Activated T-cell treated with anti-CD3 and anti-CD28 coated beads, Interleukin-2, amount 50 U/mL, for 24 hours (primary cell): ENCODE data around the gene GSN.

Experiments
- DNase-seq: peaks from one replicate; pipeline ENCODE4 v3.0.0-alpha.2; 2020
- H3K27ac Mint-ChIP-seq: 2 replicates; pipeline ENCODE4 v1.8.0; 2020; ENCODE audit warnings: mild to moderate bottlenecking, mixed read lengths
- H3K27me3 Mint-ChIP-seq: 2 replicates; pipeline ENCODE4 v1.8.0; 2020; ENCODE audit warnings: mixed read lengths
- H3K36me3 Mint-ChIP-seq: 2 replicates; pipeline ENCODE4 v1.8.0; 2020; ENCODE audit warnings: low read depth, mixed read lengths
- H3K4me1 Mint-ChIP-seq: 2 replicates; pipeline ENCODE4 v1.8.0; 2020; ENCODE audit warnings: low read depth, mixed read lengths
- H3K4me3 Mint-ChIP-seq: 2 replicates; pipeline ENCODE4 v1.8.0; 2020; ENCODE audit warnings: mild to moderate bottlenecking, moderate library complexity, mixed read lengths
- H3K9me3 Mint-ChIP-seq: 2 replicates; pipeline ENCODE4 v1.8.0; 2020; ENCODE audit warnings: mixed read lengths

GSN gene

GRCh38 chr9:121339437-121339836, 71.5 kb downstream of the GSN start:
- H3K27me3 Mint-ChIP-seq, result no peaks in the 10 kb centered on the region
- H3K4me3 Mint-ChIP-seq, result no peak overlapping the region
- DNase-seq, result no peak
- no peak overlapping the region for H3K27ac Mint-ChIP-seq
- H3K9me3 Mint-ChIP-seq, result no peaks in the 10 kb centered on the region
- H3K36me3 Mint-ChIP-seq, result peaks cover 62% of the 10 kb centered on the region
- H3K4me1 Mint-ChIP-seq, result peaks cover 7% of the 10 kb centered on the region

DNA sequence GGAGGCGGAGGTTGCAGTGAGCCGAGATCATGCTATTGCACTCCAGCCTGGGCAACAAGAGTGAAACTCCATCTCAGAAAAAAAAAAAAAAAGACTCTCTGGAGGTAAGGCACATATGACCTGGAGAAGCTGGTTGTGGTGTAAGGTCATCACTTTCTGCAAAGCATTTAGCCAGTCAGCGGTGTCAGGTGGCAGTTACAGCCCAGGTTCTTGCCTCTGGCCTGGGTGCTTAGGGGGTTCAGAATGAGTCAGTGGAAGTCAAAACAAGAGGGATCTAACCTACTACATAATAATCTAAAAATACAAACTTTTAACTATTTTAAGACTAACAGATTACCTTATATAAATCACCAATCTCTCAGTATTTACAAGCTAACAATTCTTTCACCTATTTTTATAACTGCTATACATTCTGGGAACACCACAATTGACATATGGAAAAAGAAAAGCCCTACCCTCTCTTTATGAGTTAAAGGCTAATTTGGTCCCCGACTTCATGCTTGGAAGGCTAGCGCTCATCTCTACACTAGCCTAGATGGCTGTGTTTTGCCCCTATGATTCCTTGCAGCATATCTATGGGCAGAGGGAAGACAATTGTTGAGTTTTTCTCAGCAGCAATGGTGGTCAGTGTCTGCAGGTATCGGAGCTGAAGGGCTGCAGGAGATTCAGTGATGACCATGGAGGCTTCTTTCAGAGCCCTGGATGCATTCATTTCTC, 72.9 kb downstream of the GSN start:
- H3K9me3 Mint-ChIP-seq, result no peaks in the 10 kb centered on the region
- peaks cover 7% of the 10 kb centered on the region for H3K4me1 Mint-ChIP-seq
- no peaks in the 10 kb centered on the region for H3K27me3 Mint-ChIP-seq
- peaks cover 69% of the 10 kb centered on the region for H3K36me3 Mint-ChIP-seq
- H3K4me3 Mint-ChIP-seq, result no peak overlapping the region
- no peak overlapping the region for H3K27ac Mint-ChIP-seq
- no peak for DNase-seq

DNA sequence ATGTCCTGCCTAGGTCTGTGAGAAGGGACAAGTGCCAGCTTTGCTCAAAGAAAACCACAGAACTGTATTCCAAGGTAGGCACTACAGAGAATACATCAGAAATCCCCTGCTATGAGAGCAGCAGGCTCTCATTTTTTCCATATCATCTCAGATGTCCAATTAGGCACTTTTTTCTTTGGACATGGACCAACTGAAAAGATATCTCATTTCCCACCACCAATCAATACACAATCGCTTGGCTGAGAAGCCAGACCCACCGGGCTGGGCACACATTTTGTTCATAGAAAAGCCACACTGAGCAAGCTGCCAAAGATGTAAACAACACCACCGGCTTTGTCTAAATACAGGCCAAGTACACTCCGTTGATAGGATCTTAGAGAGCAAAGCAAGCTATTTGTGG, 76.2 kb downstream of the GSN start:
- H3K27ac Mint-ChIP-seq, result no peak overlapping the region
- DNase-seq, result no peak
- H3K27me3 Mint-ChIP-seq, result no peaks in the 10 kb centered on the region
- no peak overlapping the region for H3K4me3 Mint-ChIP-seq
- no peaks in the 10 kb centered on the region for H3K9me3 Mint-ChIP-seq
- H3K36me3 Mint-ChIP-seq, result peaks cover 76% of the 10 kb centered on the region
- H3K4me1 Mint-ChIP-seq, result peaks cover 7% of the 10 kb centered on the region

DNA sequence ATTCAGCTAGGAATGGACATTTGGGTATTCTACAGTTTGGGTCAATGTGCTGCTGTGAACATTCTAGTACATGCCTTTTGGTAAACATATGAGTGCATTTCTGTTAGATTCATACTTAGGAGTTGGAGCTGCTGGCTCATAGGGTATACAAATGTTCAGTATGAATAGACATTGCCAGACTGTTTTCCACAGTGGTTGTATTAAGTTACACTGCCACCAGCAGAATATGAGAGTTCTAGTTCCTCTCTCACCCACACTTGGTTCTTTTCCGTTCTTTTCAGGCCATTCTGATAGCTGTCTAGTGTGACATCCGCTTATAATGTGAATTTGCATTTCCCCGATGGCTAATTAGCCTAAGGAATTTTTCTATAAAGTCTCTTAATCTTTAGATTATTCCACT, 77.1 kb downstream of the GSN start:
- no peak for DNase-seq
- Mint-ChIP-seq H3K36me3 (peaks cover 74% of the 10 kb centered on the region), H3K4me3 (no peak overlapping the region), H3K27ac (no peak overlapping the region), H3K27me3 (no peaks in the 10 kb centered on the region), H3K4me1 (peaks cover 7% of the 10 kb centered on the region), H3K9me3 (no peaks in the 10 kb centered on the region)

GRCh38 chr9:121348221-121348620, 80.3 kb downstream of the GSN start:
- Mint-ChIP-seq H3K4me1 (peaks cover 23% of the 10 kb centered on the region), H3K4me3 (no peak overlapping the region), H3K27ac (no peak overlapping the region), H3K36me3 (peaks cover 85% of the 10 kb centered on the region), H3K9me3 (no peaks in the 10 kb centered on the region), H3K27me3 (no peaks in the 10 kb centered on the region)
- DNase-seq, result no peak

DNA sequence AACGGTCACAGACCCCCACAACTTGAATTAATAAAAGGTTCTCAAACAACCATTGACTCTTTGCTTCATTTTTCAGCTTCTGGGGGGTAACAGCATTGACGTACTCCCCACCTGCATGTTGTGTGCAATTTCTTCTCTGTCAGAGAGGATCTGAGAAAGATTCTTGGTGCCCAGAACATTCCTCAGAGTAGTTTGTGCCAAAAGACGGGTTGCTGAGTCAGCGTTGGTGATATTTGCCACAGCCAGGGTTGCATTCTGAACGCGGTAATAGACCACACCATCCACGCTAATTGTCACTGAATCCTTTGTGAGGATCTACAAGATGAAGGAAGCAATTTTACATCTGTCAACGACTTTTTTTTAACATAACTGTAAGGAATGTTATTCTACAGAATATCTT, 81.0 kb downstream of the GSN start:
- Mint-ChIP-seq H3K36me3 (peaks cover 85% of the 10 kb centered on the region), H3K9me3 (no peaks in the 10 kb centered on the region), H3K27ac (no peak overlapping the region), H3K4me1 (peaks cover 28% of the 10 kb centered on the region), H3K27me3 (no peaks in the 10 kb centered on the region), H3K4me3 (no peak overlapping the region)
- DNase-seq, result no peak

GRCh38 chr9:121350036-121350435, 82.1 kb downstream of the GSN start:
- Mint-ChIP-seq H3K36me3 (peaks cover 83% of the 10 kb centered on the region), H3K27ac (no peak overlapping the region), H3K4me3 (no peak overlapping the region), H3K4me1 (peaks cover 32% of the 10 kb centered on the region), H3K9me3 (no peaks in the 10 kb centered on the region), H3K27me3 (no peaks in the 10 kb centered on the region)
- no peak for DNase-seq

GRCh38 chr9:121350993-121351561, 83.1 kb downstream of the GSN start:
- peak overlapping the region; percentile 19 for H3K27ac Mint-ChIP-seq
- no peaks in the 10 kb centered on the region for H3K27me3 Mint-ChIP-seq
- peaks cover 39% of the 10 kb centered on the region for H3K4me1 Mint-ChIP-seq
- DNase-seq, result no peak
- H3K4me3 Mint-ChIP-seq, result no peak overlapping the region
- no peaks in the 10 kb centered on the region for H3K9me3 Mint-ChIP-seq
- H3K36me3 Mint-ChIP-seq, result peaks cover 86% of the 10 kb centered on the region

- peak; percentile 43 for DNase-seq
- Mint-ChIP-seq H3K4me1 (peaks cover 56% of the 10 kb centered on the region), H3K36me3 (peaks cover 66% of the 10 kb centered on the region), H3K27me3 (no peaks in the 10 kb centered on the region), H3K9me3 (no peaks in the 10 kb centered on the region), H3K27ac (peak overlapping the region; percentile 91), H3K4me3 (peak overlapping the region; percentile 25)
These were observed 85.5 kb downstream of the GSN start for GRCh38 chr9:121353241-121354061.

- Mint-ChIP-seq H3K27ac (peak overlapping the region; percentile 91), H3K4me1 (peaks cover 63% of the 10 kb centered on the region), H3K27me3 (no peaks in the 10 kb centered on the region), H3K9me3 (no peaks in the 10 kb centered on the region), H3K4me3 (peak overlapping the region; percentile 11), H3K36me3 (peaks cover 59% of the 10 kb centered on the region)
- DNase-seq, result no peak
These were observed 86.2 kb downstream of the GSN start for GRCh38 chr9:121354141-121354540.

DNA sequence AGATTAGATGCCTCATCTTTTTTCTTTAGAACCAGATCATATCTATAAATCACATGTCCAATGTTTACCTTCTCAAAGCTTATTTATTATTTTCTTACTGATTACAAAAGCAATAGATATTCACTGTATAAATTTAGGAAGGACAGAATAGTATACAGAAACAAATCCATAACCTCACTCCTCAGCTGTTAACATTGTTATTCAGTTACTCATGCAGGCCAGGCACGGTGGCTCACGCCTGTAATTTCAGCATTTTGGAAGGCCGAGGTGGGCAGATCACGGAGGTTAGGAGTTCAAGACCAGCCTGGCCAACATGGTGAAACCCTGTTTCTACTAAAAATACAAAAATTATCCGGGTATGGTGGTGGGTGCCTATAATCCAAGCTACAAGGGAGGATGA, 86.8 kb downstream of the GSN start:
- no peaks in the 10 kb centered on the region for H3K27me3 Mint-ChIP-seq
- peaks cover 68% of the 10 kb centered on the region for H3K4me1 Mint-ChIP-seq
- no peak overlapping the region for H3K4me3 Mint-ChIP-seq
- H3K9me3 Mint-ChIP-seq, result no peaks in the 10 kb centered on the region
- DNase-seq, result no peak
- peaks cover 55% of the 10 kb centered on the region for H3K36me3 Mint-ChIP-seq
- H3K27ac Mint-ChIP-seq, result no peak overlapping the region

DNA sequence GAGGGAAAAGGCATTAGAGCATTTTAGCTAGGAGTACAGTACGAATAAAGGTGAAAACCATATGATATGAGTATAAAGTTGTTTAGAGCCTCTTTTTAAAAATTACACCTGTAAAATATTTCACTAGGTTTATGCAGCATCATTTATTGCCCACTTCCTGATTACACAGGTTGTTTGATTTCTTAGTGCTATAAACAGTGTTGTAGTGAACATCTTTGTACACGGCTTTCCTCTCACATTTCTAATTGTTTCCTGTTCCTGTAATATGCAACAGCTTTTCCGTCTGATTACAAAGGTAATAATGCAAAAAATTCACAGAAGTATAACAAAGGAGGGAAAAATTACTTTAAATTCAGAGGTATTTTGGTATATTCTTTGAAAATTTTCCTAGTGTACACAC, 89.0 kb downstream of the GSN start:
- no peak for DNase-seq
- H3K27me3 Mint-ChIP-seq, result no peaks in the 10 kb centered on the region
- H3K4me1 Mint-ChIP-seq, result peaks cover 68% of the 10 kb centered on the region
- peak overlapping the region; percentile 34 for H3K4me3 Mint-ChIP-seq
- H3K27ac Mint-ChIP-seq, result peak overlapping the region; percentile 8
- H3K36me3 Mint-ChIP-seq, result peaks cover 39% of the 10 kb centered on the region
- no peaks in the 10 kb centered on the region for H3K9me3 Mint-ChIP-seq

GRCh38 chr9:121358751-121359150, 90.8 kb downstream of the GSN start:
- Mint-ChIP-seq H3K27ac (peak overlapping the region; percentile 65), H3K27me3 (no peaks in the 10 kb centered on the region), H3K4me3 (peak overlapping the region; percentile 52), H3K4me1 (peaks cover 69% of the 10 kb centered on the region), H3K9me3 (no peaks in the 10 kb centered on the region), H3K36me3 (peaks cover 23% of the 10 kb centered on the region)
- no peak for DNase-seq

GRCh38 chr9:121359351-121360294, 91.7 kb downstream of the GSN start:
- Mint-ChIP-seq H3K36me3 (peaks cover 15% of the 10 kb centered on the region), H3K27ac (peak overlapping the region; percentile 68), H3K27me3 (no peaks in the 10 kb centered on the region), H3K4me1 (peaks cover 70% of the 10 kb centered on the region), H3K9me3 (no peaks in the 10 kb centered on the region), H3K4me3 (no peak overlapping the region)
- DNase-seq, result no peak
